Measurements from ENCODE around the gene INPP5D.

DNA sequence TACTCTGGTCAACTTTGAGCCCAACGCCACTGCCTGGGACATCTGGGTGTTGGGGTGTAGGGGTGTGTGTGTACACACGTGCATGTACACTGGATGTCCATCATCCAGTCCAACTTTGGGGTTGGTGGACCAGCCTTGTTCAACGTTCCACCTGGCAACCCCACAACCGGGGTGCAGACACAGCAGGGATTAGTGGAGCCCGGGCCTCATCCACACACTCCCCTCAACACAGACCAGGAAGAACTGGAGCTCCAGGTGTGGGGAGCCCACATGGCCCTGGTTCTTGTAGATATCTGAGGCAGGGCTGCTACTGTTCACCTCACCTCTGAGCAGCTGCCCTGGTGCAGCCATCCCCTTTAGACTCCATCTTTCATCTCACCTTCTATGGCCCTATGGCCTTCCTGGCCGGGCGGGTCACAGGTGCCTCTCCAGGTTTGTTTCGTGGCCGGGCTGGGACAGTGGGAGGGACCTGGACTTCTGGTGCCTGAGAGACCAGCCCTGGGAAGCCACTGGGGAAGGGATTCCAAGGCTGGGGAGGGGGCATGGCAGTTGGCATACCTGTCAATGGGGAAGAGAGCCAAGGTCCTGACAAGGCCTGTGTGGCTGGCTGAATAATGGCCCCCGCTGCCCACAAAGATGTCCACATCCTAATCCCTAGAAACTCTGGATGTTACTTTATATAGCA lies 20.2 kb upstream of the INPP5D start:
- TF ChIP-seq, protein P1, sequence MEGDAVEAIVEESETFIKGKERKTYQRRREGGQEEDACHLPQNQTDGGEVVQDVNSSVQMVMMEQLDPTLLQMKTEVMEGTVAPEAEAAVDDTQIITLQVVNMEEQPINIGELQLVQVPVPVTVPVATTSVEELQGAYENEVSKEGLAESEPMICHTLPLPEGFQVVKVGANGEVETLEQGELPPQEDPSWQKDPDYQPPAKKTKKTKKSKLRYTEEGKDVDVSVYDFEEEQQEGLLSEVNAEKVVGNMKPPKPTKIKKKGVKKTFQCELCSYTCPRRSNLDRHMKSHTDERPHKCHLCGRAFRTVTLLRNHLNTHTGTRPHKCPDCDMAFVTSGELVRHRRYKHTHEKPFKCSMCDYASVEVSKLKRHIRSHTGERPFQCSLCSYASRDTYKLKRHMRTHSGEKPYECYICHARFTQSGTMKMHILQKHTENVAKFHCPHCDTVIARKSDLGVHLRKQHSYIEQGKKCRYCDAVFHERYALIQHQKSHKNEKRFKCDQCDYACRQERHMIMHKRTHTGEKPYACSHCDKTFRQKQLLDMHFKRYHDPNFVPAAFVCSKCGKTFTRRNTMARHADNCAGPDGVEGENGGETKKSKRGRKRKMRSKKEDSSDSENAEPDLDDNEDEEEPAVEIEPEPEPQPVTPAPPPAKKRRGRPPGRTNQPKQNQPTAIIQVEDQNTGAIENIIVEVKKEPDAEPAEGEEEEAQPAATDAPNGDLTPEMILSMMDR (IDR thresholded peaks at IDR 0.05) = no peak
- TF ChIP-seq POLR2A (IDR thresholded peaks at IDR 0.05) = no peak

Data from testis (tissue), 2 donors.